DLD1 (cell line): ENCODE results near the gene DIPK1A.

Experiments used
- in situ Hi-C: cut with HindIII; loops from 2 replicates; pipeline ENCODE4 v1.10.0; 2017; ENCODE audit warnings: low sequenced_read_pairs

Gene DIPK1A

GRCh38 chr1:92961131-92961895, at the start of gene DIPK1A:
Gene DIPK1A (minus strand): TSS chr1:92961462. CDS start chr1:92961429, 33 bp downstream.
- in situ Hi-C loops: no loop called here

GRCh38 chr1:93007941-93008577, 46.8 kb upstream of the DIPK1A start:
- in situ Hi-C loops: no loop called here

GRCh38 chr1:93005252-93005598, 44.0 kb upstream of the DIPK1A start:
- in situ Hi-C loops: no loop called here

- in situ Hi-C loops: no loop called here
These were observed 43.4 kb upstream of the DIPK1A start for GRCh38 chr1:93004566-93005251.

GRCh38 chr1:93003981-93004380, 42.7 kb upstream of the DIPK1A start:
- in situ Hi-C loops: no loop called here

GRCh38 chr1:93002781-93003180, 41.5 kb upstream of the DIPK1A start:
- in situ Hi-C loops: no loop called here

GRCh38 chr1:93001893-93002292, 40.6 kb upstream of the DIPK1A start:
- in situ Hi-C loops: no loop called here

GRCh38 chr1:93000751-93001175, 39.5 kb upstream of the DIPK1A start:
- in situ Hi-C loops: no loop called here

GRCh38 chr1:93000291-93000690, 39.0 kb upstream of the DIPK1A start:
- in situ Hi-C loops: no loop called here

- in situ Hi-C loops: no loop called here
These were observed 37.6 kb upstream of the DIPK1A start for GRCh38 chr1:92998821-92999220.

- in situ Hi-C loops: no loop called here
These were observed 34.5 kb upstream of the DIPK1A start for GRCh38 chr1:92995441-92996430.

- in situ Hi-C loops: no loop called here
These were observed 32.9 kb upstream of the DIPK1A start for GRCh38 chr1:92994105-92994712.

- in situ Hi-C loops: no loop called here
These were observed 32.3 kb upstream of the DIPK1A start for GRCh38 chr1:92993581-92993980.

GRCh38 chr1:92992877-92993276, 31.6 kb upstream of the DIPK1A start:
- in situ Hi-C loops: no loop called here

- in situ Hi-C loops: no loop called here
These were observed 30.8 kb upstream of the DIPK1A start for GRCh38 chr1:92992054-92992453.

- in situ Hi-C loops: no loop called here
These were observed 29.6 kb upstream of the DIPK1A start for GRCh38 chr1:92990828-92991227.

GRCh38 chr1:92989936-92990583, 28.8 kb upstream of the DIPK1A start:
- in situ Hi-C loops: no loop called here

GRCh38 chr1:92989253-92989652, 28.0 kb upstream of the DIPK1A start:
- in situ Hi-C loops: no loop called here

GRCh38 chr1:92987462-92987861, 26.2 kb upstream of the DIPK1A start:
- in situ Hi-C loops: no loop called here

- in situ Hi-C loops: no loop called here
These were observed 23.8 kb upstream of the DIPK1A start for GRCh38 chr1:92985101-92985500.
